Neural cell (in vitro differentiated cells): ENCODE measurements around the gene CAT.

Source experiments
- EZH2 ChIP-seq: fragments of 200-600, 300-800 bp; shearing (Covaris generic), sonication (generic); IDR thresholded peaks from 2 replicates; pipeline ENCODE4 v1.6.1; 2014; ENCODE audit warnings: antibody characterized with exemption, low read length, borderline replicate concordance, mild to moderate bottlenecking; ENCODE audit not compliant: insufficient read depth, poor library complexity, severe bottlenecking
- MXI1 ChIP-seq: fragments of 450-650 bp; conservative IDR thresholded peaks from 2 replicates; pipeline ENCODE4 v1.6.1; 2014; ENCODE audit warnings: antibody characterized with exemption, mild to moderate bottlenecking; ENCODE audit not compliant: poor library complexity, severe bottlenecking
- POLR2AphosphoS5 ChIP-seq: IDR thresholded peaks from 2 replicates; pipeline ENCODE4 v1.6.1; 2012
- SMC3 ChIP-seq: fragments of 450-650 bp; conservative IDR thresholded peaks from 2 replicates; pipeline ENCODE4 v1.6.1; 2014; ENCODE audit warnings: antibody characterized with exemption, mild to moderate bottlenecking, moderate library complexity; ENCODE audit not compliant: poor library complexity
- TF ChIP-seq, protein P1 (sequence below): fragments of 450-650 bp; IDR thresholded peaks from 2 replicates; pipeline ENCODE4 v1.5.1; 2014; ENCODE audit warnings: antibody characterized with exemption, mild to moderate bottlenecking, moderate library complexity; ENCODE audit not compliant: poor library complexity, severe bottlenecking
- TF ChIP-seq, protein P2 (sequence below): IDR thresholded peaks from 2 replicates; pipeline ENCODE4 v1.6.1; 2012; ENCODE audit warnings: borderline replicate concordance

DNA sequence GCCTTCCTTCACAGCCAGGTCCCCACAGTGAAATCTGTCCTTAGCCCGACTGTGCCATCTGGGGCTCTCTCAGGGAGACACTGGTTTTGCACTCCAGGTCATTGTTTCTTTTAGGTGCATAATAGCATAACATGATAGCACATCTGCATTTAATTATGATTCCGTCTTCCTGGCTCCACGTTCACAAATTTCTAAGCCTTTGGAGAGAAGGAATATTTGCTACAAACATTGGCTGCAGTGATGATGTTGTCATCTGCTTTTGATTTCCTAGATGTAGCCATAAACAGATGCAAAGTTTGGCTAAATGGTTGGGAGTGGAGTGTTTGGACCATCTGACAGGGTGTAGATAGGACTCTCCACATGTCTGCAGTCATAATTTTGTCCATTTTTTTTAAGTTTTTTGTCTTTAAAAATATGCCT lies 12.0 kb upstream of the CAT start:
- TF ChIP-seq POLR2AphosphoS5 (no peak), EZH2 (no peak), MXI1 (no peak), SMC3 (no peak)
- TF ChIP-seq, protein P1, sequence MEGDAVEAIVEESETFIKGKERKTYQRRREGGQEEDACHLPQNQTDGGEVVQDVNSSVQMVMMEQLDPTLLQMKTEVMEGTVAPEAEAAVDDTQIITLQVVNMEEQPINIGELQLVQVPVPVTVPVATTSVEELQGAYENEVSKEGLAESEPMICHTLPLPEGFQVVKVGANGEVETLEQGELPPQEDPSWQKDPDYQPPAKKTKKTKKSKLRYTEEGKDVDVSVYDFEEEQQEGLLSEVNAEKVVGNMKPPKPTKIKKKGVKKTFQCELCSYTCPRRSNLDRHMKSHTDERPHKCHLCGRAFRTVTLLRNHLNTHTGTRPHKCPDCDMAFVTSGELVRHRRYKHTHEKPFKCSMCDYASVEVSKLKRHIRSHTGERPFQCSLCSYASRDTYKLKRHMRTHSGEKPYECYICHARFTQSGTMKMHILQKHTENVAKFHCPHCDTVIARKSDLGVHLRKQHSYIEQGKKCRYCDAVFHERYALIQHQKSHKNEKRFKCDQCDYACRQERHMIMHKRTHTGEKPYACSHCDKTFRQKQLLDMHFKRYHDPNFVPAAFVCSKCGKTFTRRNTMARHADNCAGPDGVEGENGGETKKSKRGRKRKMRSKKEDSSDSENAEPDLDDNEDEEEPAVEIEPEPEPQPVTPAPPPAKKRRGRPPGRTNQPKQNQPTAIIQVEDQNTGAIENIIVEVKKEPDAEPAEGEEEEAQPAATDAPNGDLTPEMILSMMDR: no peak
- TF ChIP-seq, protein P2, sequence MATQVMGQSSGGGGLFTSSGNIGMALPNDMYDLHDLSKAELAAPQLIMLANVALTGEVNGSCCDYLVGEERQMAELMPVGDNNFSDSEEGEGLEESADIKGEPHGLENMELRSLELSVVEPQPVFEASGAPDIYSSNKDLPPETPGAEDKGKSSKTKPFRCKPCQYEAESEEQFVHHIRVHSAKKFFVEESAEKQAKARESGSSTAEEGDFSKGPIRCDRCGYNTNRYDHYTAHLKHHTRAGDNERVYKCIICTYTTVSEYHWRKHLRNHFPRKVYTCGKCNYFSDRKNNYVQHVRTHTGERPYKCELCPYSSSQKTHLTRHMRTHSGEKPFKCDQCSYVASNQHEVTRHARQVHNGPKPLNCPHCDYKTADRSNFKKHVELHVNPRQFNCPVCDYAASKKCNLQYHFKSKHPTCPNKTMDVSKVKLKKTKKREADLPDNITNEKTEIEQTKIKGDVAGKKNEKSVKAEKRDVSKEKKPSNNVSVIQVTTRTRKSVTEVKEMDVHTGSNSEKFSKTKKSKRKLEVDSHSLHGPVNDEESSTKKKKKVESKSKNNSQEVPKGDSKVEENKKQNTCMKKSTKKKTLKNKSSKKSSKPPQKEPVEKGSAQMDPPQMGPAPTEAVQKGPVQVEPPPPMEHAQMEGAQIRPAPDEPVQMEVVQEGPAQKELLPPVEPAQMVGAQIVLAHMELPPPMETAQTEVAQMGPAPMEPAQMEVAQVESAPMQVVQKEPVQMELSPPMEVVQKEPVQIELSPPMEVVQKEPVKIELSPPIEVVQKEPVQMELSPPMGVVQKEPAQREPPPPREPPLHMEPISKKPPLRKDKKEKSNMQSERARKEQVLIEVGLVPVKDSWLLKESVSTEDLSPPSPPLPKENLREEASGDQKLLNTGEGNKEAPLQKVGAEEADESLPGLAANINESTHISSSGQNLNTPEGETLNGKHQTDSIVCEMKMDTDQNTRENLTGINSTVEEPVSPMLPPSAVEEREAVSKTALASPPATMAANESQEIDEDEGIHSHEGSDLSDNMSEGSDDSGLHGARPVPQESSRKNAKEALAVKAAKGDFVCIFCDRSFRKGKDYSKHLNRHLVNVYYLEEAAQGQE: no peak
